Stimulated activated naive CD4-positive, alpha-beta T cell treated with Interleukin-2 at 50 U/mL for 16 hours (primary cell): ENCODE measurements around the gene PPARGC1A.

ENCODE experiments used
- DNase-seq: peaks from one replicate; lab custom pipeline; 2025; lab: John Stamatoyannopoulos, UW

The PPARGC1A gene

GRCh38 chr4:23911675-23912455 lies 22.0 kb upstream of the PPARGC1A start:
- DNase-seq = no peak

- no peak for DNase-seq
These were observed 19.8 kb upstream of the PPARGC1A start for GRCh38 chr4:23909671-23910070.

- no peak for DNase-seq
These were observed 17.0 kb upstream of the PPARGC1A start for GRCh38 chr4:23906839-23907238.

- no peak for DNase-seq
These were observed 14.8 kb upstream of the PPARGC1A start for GRCh38 chr4:23904639-23905071.

GRCh38 chr4:23903859-23904438 lies 14.1 kb upstream of the PPARGC1A start:
- no peak for DNase-seq

GRCh38 chr4:23902222-23902804 lies 12.5 kb upstream of the PPARGC1A start:
- no peak for DNase-seq

GRCh38 chr4:23900636-23901035 lies 10.8 kb upstream of the PPARGC1A start:
- DNase-seq = no peak

- no peak for DNase-seq
These were observed 9.7 kb upstream of the PPARGC1A start for GRCh38 chr4:23899565-23899964.

GRCh38 chr4:23897564-23898109 lies 7.8 kb upstream of the PPARGC1A start:
- DNase-seq = no peak

- DNase-seq = no peak
These were observed 4.2 kb upstream of the PPARGC1A start for GRCh38 chr4:23894021-23894420.

GRCh38 chr4:23891064-23891421 lies 1.2 kb upstream of the PPARGC1A start:
- DNase-seq = no peak

GRCh38 chr4:23890369-23891063 lies 669 bp upstream of the PPARGC1A start:
- DNase-seq = no peak

GRCh38 chr4:23889391-23889790 lies 456 bp downstream of the PPARGC1A start:
- no peak for DNase-seq

GRCh38 chr4:23888421-23889319 lies 1.2 kb downstream of the PPARGC1A start:
- no peak for DNase-seq

- no peak for DNase-seq
These were observed 1.9 kb downstream of the PPARGC1A start for GRCh38 chr4:23887989-23888388.

GRCh38 chr4:23887173-23887572 lies 2.7 kb downstream of the PPARGC1A start:
- no peak for DNase-seq

GRCh38 chr4:23885943-23886590 lies 3.8 kb downstream of the PPARGC1A start:
- DNase-seq = no peak

- no peak for DNase-seq
These were observed 5.1 kb downstream of the PPARGC1A start for GRCh38 chr4:23884741-23885140.

GRCh38 chr4:23884261-23884660 lies 5.6 kb downstream of the PPARGC1A start:
- no peak for DNase-seq

GRCh38 chr4:23882976-23883531 lies 6.8 kb downstream of the PPARGC1A start:
- DNase-seq = no peak
